ENCODE measurements around the gene FOXN1. TPM values are rescaled to one million over a fixed set of nuclear protein-coding genes. Genes with fewer than 3 reads are reported as not detected.

Gene FOXN1
- total RNA-seq, 1 donor = not detected

- Histone ChIP-seq H3K27ac (ENCODE audit: low read depth, low read length) (no peak overlapping the region), H3K79me2 (ENCODE audit: insufficient read depth, low read length) (no peaks in the 10 kb centered on the region), H2AFZ (ENCODE audit: low read length) (no peak overlapping the region), H3K36me3 (ENCODE audit: insufficient read depth, low read length) (no peaks in the 10 kb centered on the region), H3K9me3 (ENCODE audit: low read depth, low read length) (no peaks in the 10 kb centered on the region), H3K4me3 (ENCODE audit: insufficient read depth, low read length) (no peak overlapping the region), H3K4me2 (ENCODE audit: insufficient read depth, low read length) (no peak overlapping the region), H4K20me1 (ENCODE audit: insufficient read depth, low read length) (no peaks in the 10 kb centered on the region), H3K27me3 (ENCODE audit: insufficient read depth, low read length) (no peaks in the 10 kb centered on the region), H3K4me1 (ENCODE audit: insufficient read depth, low read length) (no peaks in the 10 kb centered on the region)
- TF ChIP-seq CTCF (IDR thresholded peaks at IDR 0.05; ENCODE audit: extremely low read depth, low read depth, low read length) = no peak
- no peak for DNase-seq (ENCODE audit: insufficient read length, low spot score, missing footprints)
These were observed 34.1 kb downstream of the FOXN1 start for GRCh38 chr17:28540231-28540630.

GRCh38 chr17:28541439-28541838, 35.3 kb downstream of the FOXN1 start:
- no peaks in the 10 kb centered on the region for H3K79me2 ChIP-seq (ENCODE audit: insufficient read depth, low read length)
- H3K36me3 ChIP-seq (ENCODE audit: insufficient read depth, low read length) = no peaks in the 10 kb centered on the region
- H3K4me3 ChIP-seq (ENCODE audit: insufficient read depth, low read length) = no peak overlapping the region
- no peak overlapping the region for H3K27ac ChIP-seq (ENCODE audit: low read depth, low read length)
- no peak for TF ChIP-seq CTCF (IDR thresholded peaks at IDR 0.05; ENCODE audit: extremely low read depth, low read depth, low read length)
- H3K27me3 ChIP-seq (ENCODE audit: insufficient read depth, low read length) = no peaks in the 10 kb centered on the region
- no peaks in the 10 kb centered on the region for H3K4me1 ChIP-seq (ENCODE audit: insufficient read depth, low read length)
- H2AFZ ChIP-seq (ENCODE audit: low read length) = no peak overlapping the region
- DNase-seq (ENCODE audit: insufficient read length, low spot score, missing footprints) = no peak
- H4K20me1 ChIP-seq (ENCODE audit: insufficient read depth, low read length) = no peaks in the 10 kb centered on the region
- no peaks in the 10 kb centered on the region for H3K9me3 ChIP-seq (ENCODE audit: low read depth, low read length)
- no peak overlapping the region for H3K4me2 ChIP-seq (ENCODE audit: insufficient read depth, low read length)

GRCh38 chr17:28544402-28545140, 38.4 kb downstream of the FOXN1 start:
- Histone ChIP-seq H2AFZ (ENCODE audit: low read length) (no peak overlapping the region), H3K4me2 (ENCODE audit: insufficient read depth, low read length) (no peak overlapping the region), H3K4me3 (ENCODE audit: insufficient read depth, low read length) (no peak overlapping the region), H3K27me3 (ENCODE audit: insufficient read depth, low read length) (no peaks in the 10 kb centered on the region), H3K36me3 (ENCODE audit: insufficient read depth, low read length) (peaks cover 11% of the 10 kb centered on the region), H4K20me1 (ENCODE audit: insufficient read depth, low read length) (peaks cover 18% of the 10 kb centered on the region), H3K27ac (ENCODE audit: low read depth, low read length) (no peak overlapping the region), H3K79me2 (ENCODE audit: insufficient read depth, low read length) (peaks cover 5% of the 10 kb centered on the region), H3K9me3 (ENCODE audit: low read depth, low read length) (no peaks in the 10 kb centered on the region), H3K4me1 (ENCODE audit: insufficient read depth, low read length) (no peaks in the 10 kb centered on the region)
- TF ChIP-seq CTCF (IDR thresholded peaks at IDR 0.05; ENCODE audit: extremely low read depth, low read depth, low read length) = no peak
- DNase-seq (ENCODE audit: insufficient read length, low spot score, missing footprints) = no peak

- Histone ChIP-seq H3K4me3 (ENCODE audit: insufficient read depth, low read length) (no peak overlapping the region), H4K20me1 (ENCODE audit: insufficient read depth, low read length) (peaks cover 21% of the 10 kb centered on the region)
These were observed 39.0 kb downstream of the FOXN1 start for GRCh38 chr17:28545141-28545503.

More at GRCh38 chr17:28545141-28545503, 39.0 kb downstream of the FOXN1 start:
- no peaks in the 10 kb centered on the region for H3K4me1 ChIP-seq (ENCODE audit: insufficient read depth, low read length)
- H3K27ac ChIP-seq (ENCODE audit: low read depth, low read length) = no peak overlapping the region
- peaks cover 6% of the 10 kb centered on the region for H3K79me2 ChIP-seq (ENCODE audit: insufficient read depth, low read length)
- H3K36me3 ChIP-seq (ENCODE audit: insufficient read depth, low read length) = peaks cover 11% of the 10 kb centered on the region
- no peak overlapping the region for H2AFZ ChIP-seq (ENCODE audit: low read length)
- DNase-seq (ENCODE audit: insufficient read length, low spot score, missing footprints) = no peak
- H3K27me3 ChIP-seq (ENCODE audit: insufficient read depth, low read length) = no peaks in the 10 kb centered on the region
- TF ChIP-seq CTCF (IDR thresholded peaks at IDR 0.05; ENCODE audit: extremely low read depth, low read depth, low read length) = no peak
- H3K9me3 ChIP-seq (ENCODE audit: low read depth, low read length) = no peaks in the 10 kb centered on the region
- no peak overlapping the region for H3K4me2 ChIP-seq (ENCODE audit: insufficient read depth, low read length)
